ENCODE data around the gene MCUB. TPM values are rescaled to one million over a fixed set of nuclear protein-coding genes. Genes with fewer than 3 reads are reported as not detected.

The MCUB gene
- total RNA-seq, 4 donors from 2014 or later = 6.5 to 18.5 (median 12.4) TPM

- Histone ChIP-seq H3K4me3 (replicated peaks in 1 of 3) (no peak overlapping the region), H3K27ac (no peak overlapping the region), H3K9me3 (no peaks in the 10 kb centered on the region), H3K27me3 (no peaks in the 10 kb centered on the region), H3K36me3 (peaks cover 3 to 12% of the 10 kb centered on the region in 2 donors), H3K4me1 (no peaks in the 10 kb centered on the region)
- 95 to 98% methylated on average over 4 of the region's 4 CpGs for WGBS, 2 donors
- no peak for DNase-seq
- intact Hi-C loops (cut with DNase I) = no loop called here
- TF ChIP-seq CTCF (IDR thresholded peaks at IDR 0.05) = no peak
- no peak for TF ChIP-seq POLR2A (IDR thresholded peaks at IDR 0.05)
Measured at GRCh38 chr4:109719604-109720003, 159.6 kb downstream of the MCUB start.

DNA sequence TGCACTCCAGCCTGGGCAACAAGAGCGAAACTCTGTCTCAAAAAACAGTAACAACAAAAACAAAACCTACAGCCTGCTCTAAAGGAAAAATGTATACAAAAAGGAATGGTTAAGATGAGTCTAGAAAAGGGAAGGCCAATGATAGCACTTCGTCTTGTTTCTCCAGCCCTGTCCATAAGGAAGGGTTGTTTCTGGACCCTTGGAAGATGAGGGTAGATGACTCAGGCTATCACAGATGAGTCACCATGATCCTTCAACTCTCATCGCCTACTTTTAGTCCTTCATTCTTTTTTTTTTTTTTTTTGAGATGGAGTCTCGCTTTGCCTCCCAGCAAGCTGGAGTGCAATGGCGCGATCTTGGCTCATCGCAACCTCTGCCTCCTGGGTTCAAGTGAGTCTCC, 161.0 kb downstream of the MCUB start:
- H3K4me1 ChIP-seq = no peaks in the 10 kb centered on the region
- intact Hi-C loops (cut with DNase I) = no loop called here
- peaks cover 0 to 10% of the 10 kb centered on the region in 2 donors for H3K36me3 ChIP-seq
- DNase-seq = no peak
- no peaks in the 10 kb centered on the region for H3K9me3 ChIP-seq
- no peak for TF ChIP-seq POLR2A (IDR thresholded peaks at IDR 0.05)
- no peak for TF ChIP-seq CTCF (IDR thresholded peaks at IDR 0.05)
- H3K27me3 ChIP-seq = no peaks in the 10 kb centered on the region
- no peak overlapping the region for H3K27ac ChIP-seq
- no peak overlapping the region for H3K4me3 ChIP-seq (replicated peaks in 1 of 3)
- 96 to 97% methylated on average over 7 of the region's 7 CpGs for WGBS, 2 donors

GRCh38 chr4:109722357-109722756, 162.3 kb downstream of the MCUB start:
- TF ChIP-seq CTCF (IDR thresholded peaks at IDR 0.05) (no peak), POLR2A (IDR thresholded peaks at IDR 0.05) (no peak)
- Histone ChIP-seq H3K27me3 (no peaks in the 10 kb centered on the region), H3K4me3 (replicated peaks in 1 of 3) (no peak overlapping the region), H3K36me3 (no peaks in the 10 kb centered on the region), H3K27ac (no peak overlapping the region), H3K4me1 (no peaks in the 10 kb centered on the region), H3K9me3 (no peaks in the 10 kb centered on the region)
- intact Hi-C loops (cut with DNase I) = no loop called here
- DNase-seq = no peak

- DNase-seq = no peak
- intact Hi-C loops (cut with DNase I) = no loop called here
- 92 to 94% methylated on average over 2 of the region's 2 CpGs for WGBS, 2 donors
- H3K27ac ChIP-seq = no peak overlapping the region
- no peaks in the 10 kb centered on the region for H3K9me3 ChIP-seq
- H3K4me1 ChIP-seq = no peaks in the 10 kb centered on the region
- no peaks in the 10 kb centered on the region for H3K27me3 ChIP-seq
- no peak for TF ChIP-seq POLR2A (IDR thresholded peaks at IDR 0.05)
- TF ChIP-seq CTCF (IDR thresholded peaks at IDR 0.05) = no peak
- no peaks in the 10 kb centered on the region for H3K36me3 ChIP-seq
- H3K4me3 ChIP-seq (replicated peaks in 1 of 3) = no peak overlapping the region
Measured at GRCh38 chr4:109723110-109723509, 163.1 kb downstream of the MCUB start.

DNA sequence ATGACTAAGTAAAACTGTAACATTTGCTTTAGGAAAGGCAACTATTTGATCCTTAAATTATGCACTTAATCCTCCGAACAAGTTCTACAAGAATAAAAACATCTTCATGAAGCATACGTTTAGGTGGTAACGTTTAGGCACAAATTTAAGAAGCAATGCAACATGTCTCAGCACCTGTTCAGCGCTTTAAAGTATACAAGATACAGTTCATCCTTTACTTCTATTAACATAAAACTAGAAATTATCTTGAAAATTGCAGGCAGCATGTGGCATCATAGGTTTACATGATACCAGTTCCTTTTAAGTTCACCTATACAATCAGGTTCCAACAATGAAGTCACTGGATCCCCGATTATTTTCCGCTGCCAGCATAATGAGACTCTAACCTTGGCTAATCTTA, 168.3 kb downstream of the MCUB start:
- no peaks in the 10 kb centered on the region for H3K4me1 ChIP-seq
- peak overlapping the region in 1 of 3 donors; percentile 28 for H3K4me3 ChIP-seq (replicated peaks in 1 of 3)
- no peak overlapping the region for H3K27ac ChIP-seq
- no peak for DNase-seq
- 49% methylated on average over 6 of the region's 6 CpGs for WGBS, 2 donors
- no peaks in the 10 kb centered on the region for H3K9me3 ChIP-seq
- no peaks in the 10 kb centered on the region for H3K27me3 ChIP-seq
- TF ChIP-seq CTCF (IDR thresholded peaks at IDR 0.05) (no peak), POLR2A (IDR thresholded peaks at IDR 0.05) (no peak)
- intact Hi-C loops (cut with DNase I) = no loop called here
- H3K36me3 ChIP-seq = no peaks in the 10 kb centered on the region

Measured in thyroid gland (tissue), 4 donors.